HEK293 (cell line): ENCODE results near the gene CWF19L1.
"Not testable (repeated sequence)": the region's sequence is repeated elsewhere in the genome, so short reads cannot be mapped to it uniquely, and the experiment has no call there.

Source experiments
- CTCF ChIA-PET: fragments of 350-600 bp; formaldehyde crosslinking; extraction: SDS; loops from one replicate; lab custom pipeline; 2021; ENCODE audit warnings: antibody characterized with exemption; lab: Yijun Ruan, JAX
- POLR2A ChIA-PET: fragments of 300-600 bp; formaldehyde crosslinking; extraction: SDS; loops from one replicate; lab custom pipeline; 2020; ENCODE audit warnings: antibody characterized with exemption, inconsistent platforms; lab: Yijun Ruan, JAX
- H3K27ac ChIP-seq: fragments of 200-500 bp; sonication (Bioruptor generic); 2 replicates; pipeline ENCODE4 v1.5.1; 2014; ENCODE audit warnings: low read depth, low read length, control low read depth, inconsistent platforms; ENCODE audit errors: extremely low read depth
- H3K36me3 ChIP-seq, 2 experiments: fragments of 200-500 bp in 1 of 2; sonication (Bioruptor generic) in 1 of 2; 1 replicate in 1 of 2; 2 replicates in 1 of 2; pipeline ENCODE4 v1.5.1; 2014 to 2017; ENCODE audit warnings: inconsistent platforms in 2 of 2, low read length in 2 of 2; ENCODE audit not compliant: control insufficient read depth in 2 of 2, insufficient read depth in 1 of 2
- H3K4me1 ChIP-seq: fragments of 200-500 bp; sonication (Bioruptor generic); 2 replicates; pipeline ENCODE4 v1.5.1; 2014; ENCODE audit warnings: mild to moderate bottlenecking, low read length, inconsistent platforms; ENCODE audit not compliant: control insufficient read depth, insufficient read depth
- H3K4me3 ChIP-seq: 2 replicates; pipeline ENCODE4 v1.5.1; 2011; ENCODE audit warnings: low read depth, mild to moderate bottlenecking, control low read depth, low read length, moderate library complexity
- H3K9me3 ChIP-seq: fragments of 200-500 bp; sonication (Bioruptor generic); 2 replicates; pipeline ENCODE4 v1.5.1; 2014; ENCODE audit warnings: low read depth, low read length, inconsistent platforms; ENCODE audit not compliant: control insufficient read depth, insufficient read depth
- BCL11B ChIP-seq: fragments of 450-650 bp; formaldehyde crosslinking; IDR thresholded peaks from 2 replicates; pipeline ENCODE4 v1.5.1; 2016; ENCODE audit warnings: low read depth, missing biosample characterization, missing genetic modification characterization
- GLIS2 ChIP-seq: fragments of 450-650 bp; formaldehyde crosslinking; IDR thresholded peaks from 2 replicates; pipeline ENCODE4 v1.5.1; 2016; ENCODE audit warnings: missing biosample characterization, missing genetic modification characterization
- PATZ1 ChIP-seq: fragments of 450-650 bp; formaldehyde crosslinking; IDR thresholded peaks from 2 replicates; pipeline ENCODE4 v1.5.1; 2016; ENCODE audit warnings: missing biosample characterization, missing genetic modification characterization
- SALL2 ChIP-seq: fragments of 450-650 bp; formaldehyde crosslinking; IDR thresholded peaks from 2 replicates; pipeline ENCODE4 v1.5.0; 2017; ENCODE audit warnings: missing biosample characterization, mild to moderate bottlenecking, missing genetic modification characterization, borderline replicate concordance
- ZBTB21 ChIP-seq: fragments of 450-650 bp; formaldehyde crosslinking; IDR thresholded peaks from 2 replicates; pipeline ENCODE4 v1.5.1; 2017; ENCODE audit warnings: missing biosample characterization, missing genetic modification characterization
- ZBTB8A ChIP-seq: fragments of 450-650 bp; formaldehyde crosslinking; IDR thresholded peaks from 2 replicates; pipeline ENCODE4 v1.5.1; 2016; ENCODE audit warnings: missing biosample characterization, missing genetic modification characterization
- ZNF148 ChIP-seq: fragments of 450-650 bp; formaldehyde crosslinking; IDR thresholded peaks from 2 replicates; pipeline ENCODE4 v1.5.0; 2017; ENCODE audit warnings: missing biosample characterization, missing genetic modification characterization, borderline replicate concordance
- ZNF324 ChIP-seq: fragments of 450-650 bp; formaldehyde crosslinking; IDR thresholded peaks from 2 replicates; pipeline ENCODE4 v1.5.1; 2016; ENCODE audit warnings: missing biosample characterization, missing genetic modification characterization
- ZNF335 ChIP-seq: fragments of 450-650 bp; formaldehyde crosslinking; conservative IDR thresholded peaks from 2 replicates; pipeline ENCODE4 v1.5.1; 2016; ENCODE audit warnings: missing biosample characterization, missing genetic modification characterization
- ZNF362 ChIP-seq: fragments of 450-650 bp; formaldehyde crosslinking; IDR thresholded peaks from 2 replicates; pipeline ENCODE4 v1.5.1; 2016; ENCODE audit warnings: missing biosample characterization, missing genetic modification characterization
- ZNF510 ChIP-seq: fragments of 450-650 bp; formaldehyde crosslinking; IDR thresholded peaks from 2 replicates; pipeline ENCODE4 v1.5.1; 2018; ENCODE audit warnings: mild to moderate bottlenecking, missing genetic modification characterization, missing biosample characterization; ENCODE audit not compliant: insufficient replicate concordance
- ZNF561 ChIP-seq: fragments of 450-650 bp; IDR thresholded peaks from 2 replicates; pipeline ENCODE4 v1.5.1; 2018; ENCODE audit warnings: missing biosample characterization, missing genetic modification characterization, borderline replicate concordance
- ZNF639 ChIP-seq: fragments of 450-650 bp; formaldehyde crosslinking; IDR thresholded peaks from 2 replicates; pipeline ENCODE4 v1.5.1; 2016; ENCODE audit warnings: missing biosample characterization, missing genetic modification characterization
- ZNF660 ChIP-seq: fragments of 450-650 bp; IDR thresholded peaks from 2 replicates; pipeline ENCODE4 v1.5.1; 2018; ENCODE audit warnings: missing biosample characterization, mild to moderate bottlenecking, missing genetic modification characterization
- ZNF707 ChIP-seq: fragments of 450-650 bp; formaldehyde crosslinking; IDR thresholded peaks from 2 replicates; pipeline ENCODE4 v1.5.1; 2016; ENCODE audit warnings: missing biosample characterization, missing genetic modification characterization
- ZNF747 ChIP-seq: fragments of 450-650 bp; formaldehyde crosslinking; IDR thresholded peaks from 2 replicates; pipeline ENCODE4 v1.5.1; 2016; ENCODE audit warnings: missing biosample characterization, missing genetic modification characterization
- ZNF785 ChIP-seq: fragments of 450-650 bp; formaldehyde crosslinking; IDR thresholded peaks from 2 replicates; pipeline ENCODE4 v1.5.1; 2016; ENCODE audit warnings: missing biosample characterization, missing genetic modification characterization
- TF ChIP-seq, protein P1 (sequence below): fragments of 450-650 bp; formaldehyde crosslinking; IDR thresholded peaks from 2 replicates; pipeline ENCODE4 v1.5.1; 2016; ENCODE audit warnings: missing biosample characterization, missing genetic modification characterization
- TF ChIP-seq, protein P2 (sequence below): fragments of 450-650 bp; formaldehyde crosslinking; IDR thresholded peaks from 2 replicates; pipeline ENCODE4 v1.5.1; 2016; ENCODE audit warnings: missing biosample characterization, missing genetic modification characterization, borderline replicate concordance

The CWF19L1 gene

DNA sequence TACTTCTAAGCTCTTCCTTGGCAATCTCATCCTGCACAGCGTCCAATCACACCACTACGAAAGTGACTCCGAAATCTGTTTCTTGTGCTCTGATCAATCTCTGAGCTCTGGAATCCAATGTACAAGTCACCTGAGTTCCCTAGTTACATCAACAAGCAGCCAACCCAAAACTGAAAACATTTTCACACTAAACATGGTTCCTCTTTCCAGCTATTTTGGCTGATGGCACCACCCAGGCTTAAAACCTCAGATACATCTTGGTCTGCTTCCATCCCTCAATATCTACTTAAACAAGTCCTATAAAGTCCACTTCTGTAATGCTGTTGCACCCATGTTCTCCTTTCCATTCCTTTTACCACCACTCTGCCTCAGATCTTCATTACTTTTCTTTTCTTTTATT lies 15.5 kb upstream of the CWF19L1 start:
- POLR2A ChIA-PET = no interaction called here
- TF ChIP-seq ZNF324 (tag by site-specific recombination) (no peak), ZNF362 (tag by site-specific recombination) (no peak), ZNF747 (tag by site-specific recombination) (no peak), ZBTB8A (no peak), ZNF660 (tag by site-specific recombination) (no peak), BCL11B (tag by site-specific recombination) (no peak), ZNF335 (no peak), ZNF148 (tag by site-specific recombination) (no peak), SALL2 (tag by site-specific recombination) (no peak), GLIS2 (no peak), ZNF639 (tag by site-specific recombination) (no peak), ZNF561 (tag by site-specific recombination) (no peak), ZNF510 (no peak), ZBTB21 (tag by site-specific recombination) (no peak), ZNF707 (no peak), PATZ1 (tag by site-specific recombination) (no peak), ZNF785 (tag by site-specific recombination) (no peak)
- TF ChIP-seq, protein P1, sequence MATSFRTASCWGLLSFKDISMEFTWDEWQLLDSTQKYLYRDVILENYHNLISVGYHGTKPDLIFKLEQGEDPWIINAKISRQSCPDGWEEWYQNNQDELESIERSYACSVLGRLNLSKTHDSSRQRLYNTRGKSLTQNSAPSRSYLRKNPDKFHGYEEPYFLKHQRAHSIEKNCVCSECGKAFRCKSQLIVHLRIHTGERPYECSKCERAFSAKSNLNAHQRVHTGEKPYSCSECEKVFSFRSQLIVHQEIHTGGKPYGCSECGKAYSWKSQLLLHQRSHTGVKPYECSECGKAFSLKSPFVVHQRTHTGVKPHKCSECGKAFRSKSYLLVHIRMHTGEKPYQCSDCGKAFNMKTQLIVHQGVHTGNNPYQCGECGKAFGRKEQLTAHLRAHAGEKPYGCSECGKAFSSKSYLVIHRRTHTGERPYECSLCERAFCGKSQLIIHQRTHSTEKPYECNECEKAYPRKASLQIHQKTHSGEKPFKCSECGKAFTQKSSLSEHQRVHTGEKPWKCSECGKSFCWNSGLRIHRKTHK (tag by site-specific recombination) = no peak
- TF ChIP-seq, protein P2, sequence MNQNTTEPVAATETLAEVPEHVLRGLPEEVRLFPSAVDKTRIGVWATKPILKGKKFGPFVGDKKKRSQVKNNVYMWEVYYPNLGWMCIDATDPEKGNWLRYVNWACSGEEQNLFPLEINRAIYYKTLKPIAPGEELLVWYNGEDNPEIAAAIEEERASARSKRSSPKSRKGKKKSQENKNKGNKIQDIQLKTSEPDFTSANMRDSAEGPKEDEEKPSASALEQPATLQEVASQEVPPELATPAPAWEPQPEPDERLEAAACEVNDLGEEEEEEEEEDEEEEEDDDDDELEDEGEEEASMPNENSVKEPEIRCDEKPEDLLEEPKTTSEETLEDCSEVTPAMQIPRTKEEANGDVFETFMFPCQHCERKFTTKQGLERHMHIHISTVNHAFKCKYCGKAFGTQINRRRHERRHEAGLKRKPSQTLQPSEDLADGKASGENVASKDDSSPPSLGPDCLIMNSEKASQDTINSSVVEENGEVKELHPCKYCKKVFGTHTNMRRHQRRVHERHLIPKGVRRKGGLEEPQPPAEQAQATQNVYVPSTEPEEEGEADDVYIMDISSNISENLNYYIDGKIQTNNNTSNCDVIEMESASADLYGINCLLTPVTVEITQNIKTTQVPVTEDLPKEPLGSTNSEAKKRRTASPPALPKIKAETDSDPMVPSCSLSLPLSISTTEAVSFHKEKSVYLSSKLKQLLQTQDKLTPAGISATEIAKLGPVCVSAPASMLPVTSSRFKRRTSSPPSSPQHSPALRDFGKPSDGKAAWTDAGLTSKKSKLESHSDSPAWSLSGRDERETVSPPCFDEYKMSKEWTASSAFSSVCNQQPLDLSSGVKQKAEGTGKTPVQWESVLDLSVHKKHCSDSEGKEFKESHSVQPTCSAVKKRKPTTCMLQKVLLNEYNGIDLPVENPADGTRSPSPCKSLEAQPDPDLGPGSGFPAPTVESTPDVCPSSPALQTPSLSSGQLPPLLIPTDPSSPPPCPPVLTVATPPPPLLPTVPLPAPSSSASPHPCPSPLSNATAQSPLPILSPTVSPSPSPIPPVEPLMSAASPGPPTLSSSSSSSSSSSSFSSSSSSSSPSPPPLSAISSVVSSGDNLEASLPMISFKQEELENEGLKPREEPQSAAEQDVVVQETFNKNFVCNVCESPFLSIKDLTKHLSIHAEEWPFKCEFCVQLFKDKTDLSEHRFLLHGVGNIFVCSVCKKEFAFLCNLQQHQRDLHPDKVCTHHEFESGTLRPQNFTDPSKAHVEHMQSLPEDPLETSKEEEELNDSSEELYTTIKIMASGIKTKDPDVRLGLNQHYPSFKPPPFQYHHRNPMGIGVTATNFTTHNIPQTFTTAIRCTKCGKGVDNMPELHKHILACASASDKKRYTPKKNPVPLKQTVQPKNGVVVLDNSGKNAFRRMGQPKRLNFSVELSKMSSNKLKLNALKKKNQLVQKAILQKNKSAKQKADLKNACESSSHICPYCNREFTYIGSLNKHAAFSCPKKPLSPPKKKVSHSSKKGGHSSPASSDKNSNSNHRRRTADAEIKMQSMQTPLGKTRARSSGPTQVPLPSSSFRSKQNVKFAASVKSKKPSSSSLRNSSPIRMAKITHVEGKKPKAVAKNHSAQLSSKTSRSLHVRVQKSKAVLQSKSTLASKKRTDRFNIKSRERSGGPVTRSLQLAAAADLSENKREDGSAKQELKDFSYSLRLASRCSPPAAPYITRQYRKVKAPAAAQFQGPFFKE (tag by site-specific recombination) = no peak
- Histone ChIP-seq H3K36me3 (peaks cover 46 to 55% of the 10 kb centered on the region in 2 experiments), H3K9me3 (no peaks in the 10 kb centered on the region), H3K4me1 (no peaks in the 10 kb centered on the region; the same call in 1 of the 2 replicates), H3K4me3 (no peak overlapping the region), H3K27ac (no peak overlapping the region)
- CTCF ChIA-PET = interaction anchor here (0.8 kb wide), 1 partner anchor 109 kb away, joined by 3 read pairs; no protein-coding TSS in a partner anchor

- peaks cover 52 to 57% of the 10 kb centered on the region in 2 experiments for H3K36me3 ChIP-seq
- H3K9me3 ChIP-seq, POLR2A ChIA-PET: not testable (repeated sequence)
Observed at GRCh38 chr10:100276971-100277370, 9.5 kb upstream of the CWF19L1 start.

More at GRCh38 chr10:100276971-100277370, 9.5 kb upstream of the CWF19L1 start:
- CTCF ChIA-PET, H3K4me1 ChIP-seq, H3K27ac ChIP-seq, H3K4me3 ChIP-seq: not testable (repeated sequence)
